ENCODE measurements around the gene MYH11.
"Not testable (repeated sequence)": the region's sequence is repeated elsewhere in the genome, so short reads cannot be mapped to it uniquely, and the experiment has no call there.

Gene MYH11

GRCh38 chr16:15677447-15677846 is 179.4 kb downstream of the MYH11 start:
- DNase-seq (ENCODE audit: low spot score) = no peak
- peak overlapping the region; percentile 98 for H3K27ac ChIP-seq
- ChIA-PET CTCF (interaction anchor here (0.6 kb wide), 1 partner anchor 240 kb away, joined by 6 read pairs; no protein-coding TSS in a partner anchor), POLR2A (ENCODE audit: low non-redundant PET) (no interaction called here)
- TF ChIP-seq CTCF (conservative IDR thresholded peaks at IDR 0.05; ENCODE audit: low read depth) = no peak

- H3K27ac ChIP-seq = peak overlapping the region; percentile 98
- POLR2A ChIA-PET (ENCODE audit: low non-redundant PET) = no interaction called here
- TF ChIP-seq CTCF (conservative IDR thresholded peaks at IDR 0.05; ENCODE audit: low read depth) = no peak
Measured at GRCh38 chr16:15676506-15676905, 180.3 kb downstream of the MYH11 start.

GRCh38 chr16:15674571-15674970 is 182.3 kb downstream of the MYH11 start:
- ChIA-PET POLR2A (ENCODE audit: low non-redundant PET) (no interaction called here), CTCF (no interaction called here)
- no peak for TF ChIP-seq CTCF (conservative IDR thresholded peaks at IDR 0.05; ENCODE audit: low read depth)
- no peak for DNase-seq (ENCODE audit: low spot score)
- H3K27ac ChIP-seq = peak overlapping the region; percentile 98

More at GRCh38 chr16:15676506-15676905, 180.3 kb downstream of the MYH11 start:
- no peak for DNase-seq (ENCODE audit: low spot score)
- CTCF ChIA-PET = no interaction called here

GRCh38 chr16:15672514-15673167 is 184.2 kb downstream of the MYH11 start:
- no peak for TF ChIP-seq CTCF (conservative IDR thresholded peaks at IDR 0.05; ENCODE audit: low read depth)
- CTCF ChIA-PET = interaction anchor here (0.5 kb wide), 1 partner anchor 29 kb away, joined by 3 read pairs; no protein-coding TSS in a partner anchor
- POLR2A ChIA-PET (ENCODE audit: low non-redundant PET) = interaction anchor here (0.6 kb wide), 1 partner anchor 17 kb away, joined by 4 read pairs; no protein-coding TSS in a partner anchor
- H3K27ac ChIP-seq = peak overlapping the region; percentile 98
- peak; percentile 97 for DNase-seq (ENCODE audit: low spot score)

- POLR2A ChIA-PET (ENCODE audit: low non-redundant PET) = interaction anchor here (0.6 to 1.0 kb wide), 2 partner anchors 18 to 30 kb away, joined by 4 read pairs; partner anchors contain the start of gene MARF1
- H3K27ac ChIP-seq = peak overlapping the region; percentile 98
- CTCF ChIA-PET; DNase-seq (ENCODE audit: low spot score): not testable (repeated sequence)
Measured at GRCh38 chr16:15672127-15672513, 184.7 kb downstream of the MYH11 start.

GRCh38 chr16:15671530-15672117 is 185.2 kb downstream of the MYH11 start:
- CTCF ChIA-PET = interaction anchor here (1.2 kb wide), 1 partner anchor 32 kb away, joined by 4 read pairs; no protein-coding TSS in a partner anchor
- peak overlapping the region; percentile 98 for H3K27ac ChIP-seq
- POLR2A ChIA-PET (ENCODE audit: low non-redundant PET) = interaction anchor here (0.6 to 1.0 kb wide), 2 partner anchors 18 to 29 kb away, joined by 4 read pairs; partner anchors contain the start of gene MARF1
- TF ChIP-seq CTCF (conservative IDR thresholded peaks at IDR 0.05; ENCODE audit: low read depth) = no peak
- no peak for DNase-seq (ENCODE audit: low spot score)

All from RWPE1 (cell line).